DMS114 treated with DMSO at 0.1 percent for 48 hours (cell line): ENCODE data around the gene CAB39L.
"Not testable (repeated sequence)": the region's sequence is repeated elsewhere in the genome, so short reads cannot be mapped to it uniquely, and the experiment has no call there.

ENCODE experiments used
- DNase-seq: peaks from one replicate; lab custom pipeline; 2025; ENCODE audit not compliant: unreplicated experiment; lab: John Stamatoyannopoulos, UW

The CAB39L gene

GRCh38 chr13:49294723-49295122, 149.1 kb downstream of the CAB39L start:
- DNase-seq, result not testable (repeated sequence)

DNA sequence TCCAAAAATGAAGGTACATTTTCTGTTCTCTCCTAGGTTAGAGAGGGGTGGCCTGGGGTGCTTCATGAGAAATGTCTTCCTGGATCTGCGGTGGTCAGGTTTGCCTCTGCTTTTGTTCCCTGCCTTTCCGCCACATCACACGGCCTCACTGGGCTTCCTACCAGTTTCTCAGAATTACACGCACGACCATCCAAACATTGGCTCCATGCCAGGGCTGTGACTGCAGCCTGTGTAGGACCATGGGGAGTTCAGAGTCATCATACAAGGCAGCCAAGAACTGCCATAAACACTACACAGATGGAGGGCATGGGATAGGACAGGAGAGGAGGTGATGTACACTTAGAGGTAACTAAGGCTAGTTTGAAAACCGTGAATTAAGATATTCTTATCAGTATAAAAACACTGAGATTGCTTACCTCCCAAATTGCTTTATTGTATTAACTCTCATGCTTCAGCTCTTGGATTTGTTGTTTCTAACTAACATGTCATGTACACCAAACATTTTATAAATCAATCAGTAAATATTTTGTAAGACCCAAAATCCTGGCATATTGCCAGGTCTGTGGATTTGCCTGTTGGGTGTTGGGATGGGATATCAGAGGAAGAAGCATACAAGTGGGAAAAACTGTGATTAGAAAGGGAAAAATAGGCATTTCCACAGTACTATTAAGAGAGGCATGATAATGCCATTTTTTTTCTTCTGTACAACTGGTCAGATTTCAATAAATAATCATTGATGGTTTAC, 150.9 kb downstream of the CAB39L start:
- DNase-seq, result no peak

DNA sequence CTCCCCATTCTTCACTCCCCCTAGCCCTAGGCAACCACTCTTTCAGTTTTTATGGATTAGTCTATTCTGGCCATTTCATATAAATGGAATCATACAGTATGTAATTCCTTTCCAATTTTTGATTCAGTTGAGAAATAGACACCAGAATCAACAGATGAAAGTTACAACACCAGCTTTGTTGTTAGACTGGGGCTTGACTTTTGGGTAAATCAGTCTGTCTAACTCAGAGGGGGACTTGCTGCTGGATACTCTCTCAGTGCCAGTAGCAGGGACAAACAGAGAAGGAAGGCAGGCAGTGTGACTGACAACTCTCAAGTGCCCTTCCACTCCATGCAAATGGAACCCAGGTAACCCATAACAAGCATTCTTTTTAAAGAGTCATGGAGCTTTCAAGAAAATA, 155.4 kb downstream of the CAB39L start:
- DNase-seq, result no peak

DNA sequence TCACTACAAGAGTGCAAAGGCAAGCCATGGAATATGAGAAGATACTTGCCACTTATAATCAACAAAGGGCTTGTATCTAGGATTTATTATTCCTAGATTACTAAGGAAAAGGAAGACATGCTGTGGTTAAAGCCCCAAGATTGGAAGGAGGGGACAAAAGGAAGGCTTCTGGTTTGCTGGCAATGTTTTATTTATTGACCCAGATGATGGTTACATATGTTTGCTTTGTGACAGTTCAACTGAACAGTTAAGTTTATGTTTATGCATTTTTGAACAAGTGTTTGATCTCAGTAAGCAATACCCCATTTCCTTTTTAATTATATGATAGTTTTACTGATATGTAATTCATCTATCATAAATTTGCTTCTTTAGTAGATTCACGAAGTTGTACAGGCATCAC, 155.9 kb downstream of the CAB39L start:
- no peak for DNase-seq

GRCh38 chr13:49279885-49280284, 164.0 kb downstream of the CAB39L start:
- DNase-seq, result no peak

DNA sequence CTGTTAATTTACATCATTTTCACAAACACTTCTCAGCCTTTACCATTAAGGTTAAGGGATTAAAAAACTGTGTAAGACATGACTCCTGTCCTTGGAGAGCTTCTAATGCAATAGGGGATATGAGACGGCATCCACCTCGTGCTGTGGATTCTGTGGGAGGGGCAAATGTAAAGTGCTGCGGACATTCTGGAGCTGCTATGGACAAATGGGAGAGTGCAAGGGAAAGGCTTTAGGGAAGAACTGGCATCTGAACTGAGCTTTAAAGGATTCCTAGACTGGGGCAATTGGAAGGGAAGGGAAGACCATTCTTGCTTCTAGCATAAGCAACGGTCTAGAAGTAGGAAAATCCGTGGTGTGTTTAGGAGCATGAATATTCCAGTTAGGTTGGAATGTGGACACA, 164.8 kb downstream of the CAB39L start:
- DNase-seq, result no peak

DNA sequence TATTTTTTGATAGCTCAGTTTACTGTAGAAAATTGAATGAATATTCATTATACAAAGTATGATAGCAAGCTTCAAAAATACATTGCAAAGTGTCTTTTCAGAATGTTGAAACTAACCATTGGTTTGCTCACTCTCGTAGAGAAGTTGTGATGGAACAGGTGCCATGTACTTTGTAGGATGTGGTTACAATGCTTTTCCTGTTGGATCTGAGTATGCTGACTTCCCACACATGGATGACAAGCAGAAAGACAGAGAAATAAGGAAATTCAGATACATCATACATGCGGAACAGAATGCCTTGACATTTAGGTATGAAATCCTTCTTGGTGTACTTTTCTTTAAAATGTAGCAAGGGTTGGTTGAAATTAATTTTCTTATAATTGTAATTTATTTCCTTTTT, 165.7 kb downstream of the CAB39L start:
- no peak for DNase-seq

GRCh38 chr13:49272296-49272695, 171.6 kb downstream of the CAB39L start:
- DNase-seq, result no peak

GRCh38 chr13:49271264-49271663, 172.6 kb downstream of the CAB39L start:
- no peak for DNase-seq

GRCh38 chr13:49265822-49266221, 178.0 kb downstream of the CAB39L start:
- DNase-seq, result no peak

- DNase-seq, result no peak
Measured at GRCh38 chr13:49262634-49263033, 181.2 kb downstream of the CAB39L start.

GRCh38 chr13:49259586-49259985, 184.3 kb downstream of the CAB39L start:
- DNase-seq, result no peak
